ENCODE data around the gene GNRH2. TPM values are rescaled to one million over a fixed set of nuclear protein-coding genes. Genes with fewer than 3 reads are reported as not detected.

GNRH2 gene
- total and polyA plus RNA-seq, 2 donors (not counting 1 experiment from before 2014, with no cell fraction given), result 2.5 TPM; not detected in 1

GRCh38 chr20:3084283-3084985 lies 41.0 kb downstream of the GNRH2 start, which contains the start of gene AVP:
Gene AVP (minus strand): TSS chr20:3084724. CDS start chr20:3084674, 50 bp downstream.
- Histone ChIP-seq H3K9me3 (ENCODE audit: control extremely low read depth in 1 of 3, control insufficient read depth in 2 of 3, insufficient read depth in 1 of 3, low read length in 2 of 3) (peaks cover 0 to 21% (median 0%) of the 10 kb centered on the region in 3 donors), H2AFZ (ENCODE audit: insufficient read depth, low read depth, low read length, poor library complexity, severe bottlenecking) (peak within 1 kb of the TSS; percentile 54), H3K27me3 (replicated peaks in 1 of 4; ENCODE audit: control extremely low read depth in 1 of 4, control insufficient read depth in 3 of 4, insufficient read depth in 4 of 4, low read length in 3 of 4) (peaks cover 0 to 50% (median 25%) of the 10 kb centered on the region in 4 experiments), H4K20me1 (ENCODE audit: control insufficient read depth, insufficient read depth, low read length, poor library complexity, severe bottlenecking) (no peaks in the 10 kb centered on the region), H3K79me2 (ENCODE audit: control insufficient read depth, insufficient read depth, low read length) (no peaks in the 10 kb centered on the region), H3K36me3 (replicated peaks in 1 of 2; ENCODE audit: control extremely low read depth in 1 of 2, control insufficient read depth in 1 of 2, extremely low read depth in 1 of 2, insufficient read depth in 2 of 2, low read length in 1 of 2) (no peaks in the 10 kb centered on the region), H3K4me1 (ENCODE audit: control insufficient read depth in 2 of 2, insufficient read depth in 2 of 2, low read length in 2 of 2) (peaks cover 13 to 23% of the 10 kb centered on the region in 2 donors), H3K4me3 (ENCODE audit: control extremely low read depth in 1 of 5, extremely low read depth in 1 of 5, insufficient read depth in 1 of 5, low read depth in 2 of 5, low read length in 4 of 5) (no peak within 1 kb of the TSS), H3K4me2 (replicated peaks; ENCODE audit: low read depth, low read length, poor library complexity, severe bottlenecking) (peak within 1 kb of the TSS; percentile 83), H3K9ac (ENCODE audit: low read length) (no peak within 1 kb of the TSS), H3K27ac (ENCODE audit: low read length in 2 of 2) (no peak within 1 kb of the TSS)
- CTCF ChIA-PET, result interaction anchor here (0.8 to 2.4 kb wide), 2 partner anchors 12 to 31 kb away, joined by 3 to 7 read pairs; no protein-coding TSS in a partner anchor
- POLR2A ChIA-PET, result no interaction called here
- DNase-seq, result no peak
- ATAC-seq (ENCODE audit: low read depth), result no peak
- TF ChIP-seq EZH2 (IDR thresholded peaks at IDR 0.05; ENCODE audit: borderline replicate concordance, insufficient read depth, low read depth, low read length, poor library complexity, severe bottlenecking), result no peak
- TF ChIP-seq, protein P1, sequence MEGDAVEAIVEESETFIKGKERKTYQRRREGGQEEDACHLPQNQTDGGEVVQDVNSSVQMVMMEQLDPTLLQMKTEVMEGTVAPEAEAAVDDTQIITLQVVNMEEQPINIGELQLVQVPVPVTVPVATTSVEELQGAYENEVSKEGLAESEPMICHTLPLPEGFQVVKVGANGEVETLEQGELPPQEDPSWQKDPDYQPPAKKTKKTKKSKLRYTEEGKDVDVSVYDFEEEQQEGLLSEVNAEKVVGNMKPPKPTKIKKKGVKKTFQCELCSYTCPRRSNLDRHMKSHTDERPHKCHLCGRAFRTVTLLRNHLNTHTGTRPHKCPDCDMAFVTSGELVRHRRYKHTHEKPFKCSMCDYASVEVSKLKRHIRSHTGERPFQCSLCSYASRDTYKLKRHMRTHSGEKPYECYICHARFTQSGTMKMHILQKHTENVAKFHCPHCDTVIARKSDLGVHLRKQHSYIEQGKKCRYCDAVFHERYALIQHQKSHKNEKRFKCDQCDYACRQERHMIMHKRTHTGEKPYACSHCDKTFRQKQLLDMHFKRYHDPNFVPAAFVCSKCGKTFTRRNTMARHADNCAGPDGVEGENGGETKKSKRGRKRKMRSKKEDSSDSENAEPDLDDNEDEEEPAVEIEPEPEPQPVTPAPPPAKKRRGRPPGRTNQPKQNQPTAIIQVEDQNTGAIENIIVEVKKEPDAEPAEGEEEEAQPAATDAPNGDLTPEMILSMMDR (IDR thresholded peaks at IDR 0.05), result no peak
- H3K4me3 Mint-ChIP-seq, result peak within 1 kb of the TSS; percentile 76
- 41% methylated on average over 28 of the region's 28 CpGs for WGBS (ENCODE audit: insufficient coverage)
- H3K4me1 Mint-ChIP-seq, result peaks cover 18% of the 10 kb centered on the region
- H3K27ac Mint-ChIP-seq, result peak within 1 kb of the TSS; percentile 48
- no peaks in the 10 kb centered on the region for H3K9me3 Mint-ChIP-seq (ENCODE audit: insufficient read depth)
- intact Hi-C loops (cut with micrococcal nuclease), result no loop called here
- peaks cover 50% of the 10 kb centered on the region for H3K27me3 Mint-ChIP-seq

DNA sequence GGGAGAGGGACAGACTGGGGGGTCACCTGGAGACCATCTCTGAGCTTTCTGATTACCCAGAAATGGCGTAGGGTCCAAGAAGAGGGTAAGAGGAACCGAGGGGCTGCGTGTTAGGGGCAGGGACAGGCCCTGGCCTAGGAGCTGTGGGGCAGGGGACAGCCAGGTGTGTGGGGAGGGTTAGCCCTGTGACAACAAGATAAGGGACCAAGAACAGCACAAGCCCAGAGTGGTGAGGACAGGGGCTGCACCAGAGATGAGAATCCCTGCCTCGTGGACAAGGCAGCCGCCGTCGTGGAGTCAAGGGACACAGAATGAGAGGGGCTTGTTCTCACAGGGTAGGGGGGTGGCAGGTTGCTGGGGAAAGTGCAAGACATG lies 41.6 kb downstream of the GNRH2 start:
- intact Hi-C loops (cut with micrococcal nuclease), result no loop called here

More for the DNA sequence above, 41.6 kb downstream of the GNRH2 start:
- no peak for DNase-seq
- Histone ChIP-seq H3K4me2 (replicated peaks; ENCODE audit: low read depth, low read length, poor library complexity, severe bottlenecking) (no peak overlapping the region), H3K9me3 (ENCODE audit: control extremely low read depth in 1 of 3, control insufficient read depth in 2 of 3, insufficient read depth in 1 of 3, low read length in 2 of 3) (peaks cover 0 to 21% (median 0%) of the 10 kb centered on the region in 3 donors), H4K20me1 (ENCODE audit: control insufficient read depth, insufficient read depth, low read length, poor library complexity, severe bottlenecking) (no peaks in the 10 kb centered on the region), H3K36me3 (replicated peaks in 1 of 2; ENCODE audit: control extremely low read depth in 1 of 2, control insufficient read depth in 1 of 2, extremely low read depth in 1 of 2, insufficient read depth in 2 of 2, low read length in 1 of 2) (no peaks in the 10 kb centered on the region), H3K4me3 (ENCODE audit: control extremely low read depth in 1 of 5, extremely low read depth in 1 of 5, insufficient read depth in 1 of 5, low read depth in 2 of 5, low read length in 4 of 5) (no peak overlapping the region), H2AFZ (ENCODE audit: insufficient read depth, low read depth, low read length, poor library complexity, severe bottlenecking) (no peak overlapping the region), H3K27ac (ENCODE audit: low read length in 2 of 2) (no peak overlapping the region), H3K9ac (ENCODE audit: low read length) (no peak overlapping the region), H3K4me1 (ENCODE audit: control insufficient read depth in 2 of 2, insufficient read depth in 2 of 2, low read length in 2 of 2) (peaks cover 13 to 23% of the 10 kb centered on the region in 2 donors), H3K79me2 (ENCODE audit: control insufficient read depth, insufficient read depth, low read length) (no peaks in the 10 kb centered on the region), H3K27me3 (replicated peaks in 1 of 4; ENCODE audit: control extremely low read depth in 1 of 4, control insufficient read depth in 3 of 4, insufficient read depth in 4 of 4, low read length in 3 of 4) (peaks cover 0 to 52% (median 29%) of the 10 kb centered on the region in 4 experiments)
- Mint-ChIP-seq H3K4me1 (peaks cover 18% of the 10 kb centered on the region), H3K27ac (no peak overlapping the region), H3K4me3 (no peak overlapping the region), H3K9me3 (ENCODE audit: insufficient read depth) (no peaks in the 10 kb centered on the region), H3K27me3 (peaks cover 54% of the 10 kb centered on the region)
- WGBS (ENCODE audit: insufficient coverage), result 86% methylated on average over 2 of the region's 7 CpGs
- TF ChIP-seq, protein P1 (IDR thresholded peaks at IDR 0.05), result no peak
- TF ChIP-seq EZH2 (IDR thresholded peaks at IDR 0.05; ENCODE audit: borderline replicate concordance, insufficient read depth, low read depth, low read length, poor library complexity, severe bottlenecking), result no peak
- no peak for ATAC-seq (ENCODE audit: low read depth)
- ChIA-PET CTCF (interaction anchor here (2.4 kb wide), 1 partner anchor 32 kb away, joined by 7 read pairs; no protein-coding TSS in a partner anchor), POLR2A (no interaction called here)
